NB4 (cell line): ENCODE measurements around the gene TMEM135.

ENCODE experiments used
- MYC ChIP-seq: IDR thresholded peaks from 2 replicates; pipeline ENCODE4 v1.6.1; 2011; ENCODE audit warnings: low read depth, low read length
- POLR2A ChIP-seq: IDR thresholded peaks from 2 replicates; pipeline ENCODE4 v1.6.1; 2011; ENCODE audit warnings: mild to moderate bottlenecking; ENCODE audit not compliant: insufficient read length; ENCODE audit errors: extremely low read depth
- TF ChIP-seq, protein P1 (sequence below): IDR thresholded peaks from one replicate; pipeline ENCODE4 v1.5.1; 2012; ENCODE audit warnings: low read depth, low read length

DNA sequence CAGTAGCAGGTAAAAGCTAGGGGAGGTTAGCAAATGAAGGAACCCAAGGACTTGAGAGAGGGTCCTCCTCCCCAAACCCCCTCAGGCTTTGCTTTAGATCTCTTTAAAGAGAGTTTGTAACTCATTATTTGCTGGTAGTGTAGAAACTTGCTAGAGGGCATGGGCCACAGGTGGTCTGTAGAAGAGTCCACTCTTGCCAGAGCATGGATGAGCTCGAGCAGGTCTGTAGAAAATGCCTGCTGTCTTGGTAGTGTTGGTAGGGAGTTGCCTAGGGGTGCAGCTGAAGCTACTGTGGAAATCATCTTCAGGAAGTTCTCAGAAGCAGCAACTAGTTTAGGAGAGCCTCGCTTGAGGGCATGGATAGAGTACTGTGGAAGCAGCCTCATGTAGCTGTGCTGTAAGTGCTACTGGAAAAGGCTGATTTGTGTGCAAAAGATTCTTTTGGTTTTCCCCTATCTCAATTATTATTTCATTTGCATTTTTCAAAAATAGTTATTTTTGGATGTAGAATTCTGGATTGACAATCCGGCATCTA is 104.3 kb downstream of the TMEM135 start:
- no peak for TF ChIP-seq MYC
- no peak for TF ChIP-seq POLR2A
- TF ChIP-seq, protein P1, sequence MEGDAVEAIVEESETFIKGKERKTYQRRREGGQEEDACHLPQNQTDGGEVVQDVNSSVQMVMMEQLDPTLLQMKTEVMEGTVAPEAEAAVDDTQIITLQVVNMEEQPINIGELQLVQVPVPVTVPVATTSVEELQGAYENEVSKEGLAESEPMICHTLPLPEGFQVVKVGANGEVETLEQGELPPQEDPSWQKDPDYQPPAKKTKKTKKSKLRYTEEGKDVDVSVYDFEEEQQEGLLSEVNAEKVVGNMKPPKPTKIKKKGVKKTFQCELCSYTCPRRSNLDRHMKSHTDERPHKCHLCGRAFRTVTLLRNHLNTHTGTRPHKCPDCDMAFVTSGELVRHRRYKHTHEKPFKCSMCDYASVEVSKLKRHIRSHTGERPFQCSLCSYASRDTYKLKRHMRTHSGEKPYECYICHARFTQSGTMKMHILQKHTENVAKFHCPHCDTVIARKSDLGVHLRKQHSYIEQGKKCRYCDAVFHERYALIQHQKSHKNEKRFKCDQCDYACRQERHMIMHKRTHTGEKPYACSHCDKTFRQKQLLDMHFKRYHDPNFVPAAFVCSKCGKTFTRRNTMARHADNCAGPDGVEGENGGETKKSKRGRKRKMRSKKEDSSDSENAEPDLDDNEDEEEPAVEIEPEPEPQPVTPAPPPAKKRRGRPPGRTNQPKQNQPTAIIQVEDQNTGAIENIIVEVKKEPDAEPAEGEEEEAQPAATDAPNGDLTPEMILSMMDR, result no peak
